Prostate gland (tissue), 2 donors: ENCODE results near the gene TOM1L2.

Experiments used
- CTCF ChIP-seq, 4 experiments: fragments of 200-600 bp in 2 of 4; fragments of 450-650 bp in 2 of 4; sonication (generic) in 2 of 4; IDR thresholded peaks; 1 replicate in 3 of 4; 2 replicates in 1 of 4; pipeline ENCODE4 v1.5.1; 2016 to 2019; ENCODE audit warnings: antibody characterized with exemption in 4 of 4, mild to moderate bottlenecking in 2 of 4, moderate library complexity in 2 of 4
- POLR2A ChIP-seq: fragments of 450-650 bp; IDR thresholded peaks from one replicate; pipeline ENCODE4 v1.6.1; 2016; ENCODE audit warnings: antibody characterized with exemption, mild to moderate bottlenecking
- POLR2AphosphoS5 ChIP-seq: sonication (generic); formaldehyde crosslinking; IDR thresholded peaks from one replicate; pipeline ENCODE4 v1.6.1; 2017; ENCODE audit warnings: antibody characterized with exemption

GRCh38 chr17:17833658-17834357 lies 138.4 kb downstream of the TOM1L2 start:
- TF ChIP-seq CTCF (IDR thresholded peaks at IDR 0.05) = no peak
- TF ChIP-seq POLR2AphosphoS5 = no peak
- TF ChIP-seq POLR2A = no peak
